Liver (tissue), 3 donors: ENCODE measurements around the gene PDE4D.

Experiments used
- CTCF ChIP-seq: fragments of 150-350 bp; IDR thresholded peaks from 2 replicates; pipeline ENCODE4 v1.5.1; 2017; ENCODE audit warnings: improper control_type of control experiment, low read depth, low read length; ENCODE audit not compliant: missing input control
- GABPA ChIP-seq, 2 donors: IDR thresholded peaks in 1 of 2; conservative IDR thresholded peaks in 1 of 2; 2 replicates each; pipeline ENCODE4 v1.6.1; 2016; ENCODE audit warnings: antibody characterized with exemption in 2 of 2, mild to moderate bottlenecking in 1 of 2, moderate library complexity in 1 of 2
- JUND ChIP-seq, 2 donors: IDR thresholded peaks; 2 replicates each; pipeline ENCODE4 v1.6.1; 2016; ENCODE audit warnings: antibody characterized with exemption in 2 of 2
- RAD21 ChIP-seq, 2 donors: IDR thresholded peaks; 2 replicates each; pipeline ENCODE4 v1.6.1; 2016; ENCODE audit warnings: antibody characterized with exemption in 2 of 2, mild to moderate bottlenecking in 2 of 2
- REST ChIP-seq: IDR thresholded peaks from 2 replicates; pipeline ENCODE4 v1.6.1; 2016; ENCODE audit warnings: antibody characterized with exemption, mild to moderate bottlenecking
- SP1 ChIP-seq: IDR thresholded peaks from 2 replicates; pipeline ENCODE4 v1.6.1; 2018; ENCODE audit warnings: antibody characterized with exemption, mild to moderate bottlenecking
- TAF1 ChIP-seq: conservative IDR thresholded peaks from 2 replicates; pipeline ENCODE4 v1.6.1; 2016; ENCODE audit warnings: antibody characterized with exemption, mild to moderate bottlenecking
- YY1 ChIP-seq: IDR thresholded peaks from 2 replicates; pipeline ENCODE4 v1.6.1; 2016; ENCODE audit warnings: antibody characterized with exemption, mild to moderate bottlenecking
- ZBTB33 ChIP-seq: IDR thresholded peaks from 2 replicates; pipeline ENCODE4 v1.6.1; 2016; ENCODE audit warnings: antibody characterized with exemption
- TF ChIP-seq, protein P1 (sequence below): IDR thresholded peaks from 2 replicates; pipeline ENCODE4 v1.6.1; 2016; ENCODE audit warnings: antibody characterized with exemption
- donor health status: healthy.
- donor health status: healthy.

DNA sequence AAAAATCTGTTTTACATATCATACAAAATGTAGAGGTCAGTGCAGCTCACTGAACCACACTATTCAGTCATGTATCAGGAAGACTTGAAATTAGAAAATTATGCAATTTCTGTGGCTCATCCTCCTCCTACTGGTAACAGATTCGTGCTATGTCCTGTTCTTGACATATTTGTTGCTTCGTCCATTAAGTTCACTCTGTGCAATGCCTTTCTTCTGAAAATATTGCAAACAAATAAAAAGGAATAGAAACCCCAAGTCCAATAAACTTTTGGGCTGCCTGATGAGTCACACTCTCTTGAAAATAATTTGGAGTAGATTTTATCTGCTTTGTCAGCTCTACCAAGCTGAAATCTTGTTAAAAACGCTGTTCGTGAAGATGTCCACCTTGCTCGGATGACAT is 919.4 kb downstream of the PDE4D start:
- no peak for TF ChIP-seq ZBTB33
- no peak for TF ChIP-seq CTCF
- TF ChIP-seq RAD21 (IDR thresholded peaks at IDR 0.05) = no peak
- TF ChIP-seq SP1 = no peak
- TF ChIP-seq GABPA (IDR thresholded peaks at IDR 0.05 in 1 of 2, conservative IDR thresholded peaks at IDR 0.05 in 1 of 2) = no peak
- no peak for TF ChIP-seq TAF1
- TF ChIP-seq, protein P1, sequence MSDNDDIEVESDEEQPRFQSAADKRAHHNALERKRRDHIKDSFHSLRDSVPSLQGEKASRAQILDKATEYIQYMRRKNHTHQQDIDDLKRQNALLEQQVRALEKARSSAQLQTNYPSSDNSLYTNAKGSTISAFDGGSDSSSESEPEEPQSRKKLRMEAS = no peak
- no peak for TF ChIP-seq REST
- no peak for TF ChIP-seq JUND (IDR thresholded peaks at IDR 0.05)
- no peak for TF ChIP-seq YY1
